SK-N-SH (cell line): ENCODE results near the gene VPS9D1. TPM values are rescaled to one million over a fixed set of nuclear protein-coding genes. Genes with fewer than 3 reads are reported as not detected.

Source experiments
- CTCF ChIA-PET: fragments of 300-600, 350-600 bp; formaldehyde crosslinking; extraction: SDS; loops from one replicate; lab custom pipeline; 2021; lab: Yijun Ruan, JAX
- POLR2A ChIA-PET: fragments of 350-600 bp; sonication (Branson Sonifier 250); formaldehyde crosslinking; extraction: SDS; loops from one replicate; lab custom pipeline; 2020; ENCODE audit warnings: antibody characterized with exemption, inconsistent platforms; lab: Yijun Ruan, JAX
- DNase-seq: peaks from one replicate; pipeline ENCODE4 v3.0.0; 2012
- H2AFZ ChIP-seq: fragments of 200-600 bp; sonication (generic); 2 replicates; pipeline ENCODE4 v1.8.1; 2016; ENCODE audit warnings: antibody characterized with exemption, mild to moderate bottlenecking, low read depth
- H3F3A ChIP-seq: fragments of 200-600 bp; sonication (generic); replicated peaks from 2 replicates; pipeline ENCODE3; 2016; ENCODE audit warnings: antibody characterized with exemption, mild to moderate bottlenecking; ENCODE audit not compliant: insufficient read depth
- H3K27ac ChIP-seq, 2 experiments: fragments of 200-500 bp in 1 of 2; fragments of 200-600 bp in 1 of 2; sonication (Bioruptor generic) in 1 of 2; sonication (generic), shearing (Covaris generic) in 1 of 2; 2 replicates each; pipeline versions ENCODE4 v1.5.1 to v1.6.1; 2014 to 2016; ENCODE audit warnings: low read depth in 2 of 2, inconsistent platforms in 1 of 2, low read length in 1 of 2, mild to moderate bottlenecking in 1 of 2, mixed read lengths in 1 of 2
- H3K27me3 ChIP-seq: fragments of 200-600 bp; sonication (generic), shearing (Covaris generic); 2 replicates; pipeline ENCODE4 v1.6.1; 2016; ENCODE audit warnings: mixed run types; ENCODE audit not compliant: insufficient read depth
- H3K36me3 ChIP-seq, 2 experiments: fragments of 200-500 bp in 1 of 2; fragments of 200-600 bp in 1 of 2; sonication (Bioruptor generic) in 1 of 2; sonication (generic) in 1 of 2; replicated peaks in 1 of 2; 2 replicates each; pipeline versions ENCODE3 to v1.5.1; 2014 to 2016; ENCODE audit warnings: low read length in 1 of 2, mild to moderate bottlenecking in 1 of 2; ENCODE audit not compliant: insufficient read depth in 2 of 2, control insufficient read depth in 1 of 2
- H3K4me1 ChIP-seq, 2 experiments: fragments of 200-500 bp in 1 of 2; fragments of 200-600 bp in 1 of 2; sonication (Bioruptor generic) in 1 of 2; sonication (generic), shearing (Covaris generic) in 1 of 2; 2 replicates each; pipeline versions ENCODE4 v1.5.1 to v1.6.1; 2014 to 2016; ENCODE audit warnings: low read depth in 1 of 2, low read length in 1 of 2, mixed run types in 1 of 2; ENCODE audit not compliant: insufficient read depth in 2 of 2, control insufficient read depth in 1 of 2
- H3K4me2 ChIP-seq: fragments of 200-600 bp; sonication (generic), shearing (Covaris generic); 2 replicates; pipeline ENCODE4 v1.6.1; 2017; ENCODE audit warnings: mixed run types
- H3K4me3 ChIP-seq, 2 experiments: fragments of 200-500 bp in 1 of 2; fragments of 200-600 bp in 1 of 2; sonication (Bioruptor generic) in 1 of 2; sonication (generic), shearing (Covaris generic) in 1 of 2; 2 replicates each; pipeline versions ENCODE4 v1.5.1 to v1.8.1; 2014 to 2016; ENCODE audit warnings: low read depth in 2 of 2, inconsistent platforms in 1 of 2, low read length in 1 of 2, mild to moderate bottlenecking in 1 of 2, mixed read lengths in 1 of 2, moderate library complexity in 1 of 2
- H3K79me2 ChIP-seq: fragments of 200-600 bp; sonication (generic); 2 replicates; pipeline ENCODE4 v1.8.1; 2017; ENCODE audit warnings: mild to moderate bottlenecking; ENCODE audit not compliant: insufficient read depth
- H3K9ac ChIP-seq: fragments of 200-600 bp; sonication (generic); 2 replicates; pipeline ENCODE4 v1.6.1; 2017; ENCODE audit warnings: mixed run types
- H3K9me2 ChIP-seq: fragments of 200-600 bp; sonication (generic); 2 replicates; pipeline ENCODE4 v1.6.1; 2017; ENCODE audit warnings: mixed run types
- H3K9me3 ChIP-seq: fragments of 200-600 bp; sonication (generic); 2 replicates; pipeline ENCODE4 v1.6.1; 2017; ENCODE audit warnings: mixed run types, mild to moderate bottlenecking, moderate library complexity
- H4K20me1 ChIP-seq: fragments of 200-600 bp; sonication (generic); 2 replicates; pipeline ENCODE4 v1.6.1; 2017; ENCODE audit warnings: mild to moderate bottlenecking, mixed run types; ENCODE audit not compliant: insufficient read depth
- EP300 ChIP-seq, 2 experiments: IDR thresholded peaks; 2 replicates each; pipeline versions ENCODE4 v1.4.0 to v1.6.1; 2012; ENCODE audit warnings: borderline replicate concordance in 1 of 2, low read depth in 1 of 2, low read length in 1 of 2
- FOSL2 ChIP-seq: IDR thresholded peaks from 2 replicates; pipeline ENCODE4 v1.4.0; 2012; ENCODE audit warnings: low read depth, mild to moderate bottlenecking, moderate library complexity, borderline replicate concordance
- FOXM1 ChIP-seq: IDR thresholded peaks from 2 replicates; pipeline ENCODE4 v1.4.0; 2012; ENCODE audit warnings: low read depth, mild to moderate bottlenecking
- GABPA ChIP-seq: IDR thresholded peaks from 2 replicates; pipeline ENCODE4 v1.4.0; 2012; ENCODE audit warnings: low read depth, mild to moderate bottlenecking
- GATA2 ChIP-seq: sonication (generic); formaldehyde crosslinking; IDR thresholded peaks from 2 replicates; pipeline ENCODE4 v1.5.0; 2020; ENCODE audit warnings: mild to moderate bottlenecking, missing genetic modification reagents
- MXI1 ChIP-seq: IDR thresholded peaks from 2 replicates; pipeline ENCODE4 v1.6.1; 2012; ENCODE audit warnings: mild to moderate bottlenecking, low read depth, low read length, improper control_type of control experiment
- NFIC ChIP-seq: IDR thresholded peaks from 2 replicates; pipeline ENCODE4 v1.4.0; 2012; ENCODE audit warnings: borderline replicate concordance
- NRF1 ChIP-seq: IDR thresholded peaks from 2 replicates; pipeline ENCODE4 v1.6.1; 2012; ENCODE audit warnings: low read depth, mild to moderate bottlenecking, low read length
- POLR2AphosphoS5 ChIP-seq: IDR thresholded peaks from 2 replicates; pipeline ENCODE4 v1.6.1; 2012; ENCODE audit warnings: low read depth, low read length
- RFX5 ChIP-seq: IDR thresholded peaks from 2 replicates; pipeline ENCODE4 v1.6.1; 2012; ENCODE audit warnings: mild to moderate bottlenecking, improper control_type of control experiment, low read length
- RXRA ChIP-seq: IDR thresholded peaks from 2 replicates; pipeline ENCODE4 v1.4.0; 2012; ENCODE audit warnings: low read depth, mild to moderate bottlenecking, borderline replicate concordance
- SIN3A ChIP-seq: IDR thresholded peaks from 2 replicates; pipeline ENCODE4 v1.6.1; 2012; ENCODE audit warnings: low read depth, mild to moderate bottlenecking, low read length, moderate library complexity, borderline replicate concordance
- SMC3 ChIP-seq: IDR thresholded peaks from 2 replicates; pipeline ENCODE4 v1.6.1; 2012; ENCODE audit warnings: low read depth, low read length, improper control_type of control experiment
- TAF1 ChIP-seq: IDR thresholded peaks from 2 replicates; pipeline ENCODE4 v1.6.1; 2012; ENCODE audit warnings: low read depth, mild to moderate bottlenecking, low read length, moderate library complexity, borderline replicate concordance
- TEAD4 ChIP-seq: IDR thresholded peaks from 2 replicates; pipeline ENCODE4 v1.4.0; 2012; ENCODE audit warnings: mild to moderate bottlenecking, borderline replicate concordance; ENCODE audit not compliant: insufficient read depth
- YY1 ChIP-seq: IDR thresholded peaks from 2 replicates; pipeline ENCODE4 v1.4.0; 2012; ENCODE audit warnings: low read depth, mild to moderate bottlenecking
- WGBS: methylation state at CpG from one replicate; pipeline ENCODE4 v1.1.6; 2017; ENCODE audit warnings: low lambda C conversion rate; 5-methylcytosine and 5-hydroxymethylcytosine counted together
- polyA plus RNA-seq, 3 experiments: library from polyadenylated mRNA; depleted of rRNA; stranded (reverse); fragments of >200 nt; gene quantifications; 2 replicates each; pipeline ENCODE4 v1.2.3, GENCODE V29; 2012
- TF ChIP-seq, protein P1 (sequence below): fragments of 200-600 bp; sonication (generic); IDR thresholded peaks from 2 replicates; pipeline ENCODE4 v1.6.1; 2017; ENCODE audit warnings: antibody characterized with exemption, mild to moderate bottlenecking, moderate library complexity
- TF ChIP-seq, protein P2 (sequence below): fragments of 150-350 bp; IDR thresholded peaks from 2 replicates; pipeline ENCODE4 v1.6.1; 2016; ENCODE audit warnings: mild to moderate bottlenecking, low read depth, low read length
- TF ChIP-seq, protein P3 (sequence below): IDR thresholded peaks from 2 replicates; pipeline ENCODE4 v1.4.0; 2012; ENCODE audit warnings: low read depth, borderline replicate concordance
- TF ChIP-seq, protein P4 (sequence below): IDR thresholded peaks from 2 replicates; pipeline ENCODE4 v1.4.0; 2012; ENCODE audit warnings: low read depth, borderline replicate concordance
- TF ChIP-seq, protein P5 (sequence below): IDR thresholded peaks from 2 replicates; pipeline ENCODE4 v1.4.0; 2012; ENCODE audit warnings: low read depth

Gene VPS9D1
- polyA plus RNA-seq, 1 of the 3 experiments (the other 2 are of a cell fraction) = 10.1 TPM

DNA sequence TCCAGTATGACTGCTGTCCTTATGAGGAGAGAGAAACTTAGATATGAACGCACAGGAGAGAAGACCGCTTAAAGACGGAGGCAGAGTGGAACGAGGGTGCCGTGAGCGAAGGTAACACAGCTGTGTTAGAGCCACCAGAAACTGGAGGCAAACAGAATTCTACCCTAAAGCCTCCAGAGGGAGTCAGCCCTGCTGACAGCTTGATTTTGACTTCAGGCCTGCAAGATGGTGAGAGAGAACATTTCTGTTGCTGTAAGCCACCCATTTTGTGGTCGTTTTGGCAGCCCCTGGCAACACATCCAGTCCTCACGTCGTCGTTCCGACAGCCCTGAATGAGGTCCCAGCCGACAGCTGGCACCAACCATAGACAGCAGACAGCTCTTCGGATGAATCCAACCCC is 16.4 kb downstream of the VPS9D1 start (continued):
- no peak for TF ChIP-seq FOXM1
- TF ChIP-seq FOSL2 = no peak

DNA sequence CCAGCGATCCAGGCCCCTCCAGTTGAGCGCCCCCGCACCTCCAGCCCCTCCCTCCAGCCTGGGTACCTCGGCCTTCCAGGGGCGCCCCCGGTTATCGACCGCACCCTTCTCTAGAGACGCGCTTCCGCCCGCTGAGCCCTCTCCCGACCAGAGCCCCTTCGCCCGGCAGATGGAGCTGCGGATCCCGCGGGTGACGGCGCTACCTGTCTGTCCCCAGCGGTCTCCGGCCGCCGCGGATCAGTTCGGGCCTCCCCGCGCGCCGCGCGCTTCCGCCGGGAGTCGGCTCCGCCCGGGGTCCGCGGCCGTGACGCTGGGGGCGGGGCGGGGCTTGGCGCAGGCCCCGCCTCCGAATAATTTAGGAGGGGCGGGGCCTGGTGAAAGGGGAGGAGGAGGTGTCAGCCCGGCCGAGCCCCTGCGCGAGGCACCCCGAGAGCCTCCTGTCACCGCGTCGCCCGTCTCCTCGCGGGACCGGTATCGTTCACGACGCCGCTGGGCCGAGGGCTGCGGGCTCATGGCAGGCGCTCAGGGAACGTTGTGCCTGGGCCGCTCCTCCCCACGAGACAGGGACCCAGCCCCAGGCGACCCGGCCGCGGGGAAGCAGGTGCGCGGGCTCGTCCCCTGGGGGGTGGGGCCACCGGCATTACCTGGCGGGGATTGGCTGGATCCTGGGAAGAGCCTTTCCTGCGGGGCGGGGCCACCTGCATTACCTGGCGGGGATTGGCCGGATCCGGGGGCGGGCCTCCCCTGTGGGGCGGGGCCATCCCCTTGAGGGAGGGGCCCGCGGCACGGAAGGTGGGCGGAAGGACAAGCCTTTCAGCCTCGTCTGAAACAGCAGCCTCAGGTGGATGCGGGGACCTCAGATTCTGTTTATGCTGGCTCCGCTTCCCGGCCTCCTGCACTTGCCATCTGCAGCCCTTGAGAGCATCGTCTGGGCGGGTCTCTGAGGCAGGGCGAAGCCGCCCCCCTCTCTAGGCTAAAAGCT is 19.0 kb downstream of the VPS9D1 start, which contains the start of gene SPATA2L:
SPATA2L (minus strand) TSS at position 281 of the 982 bp plus-strand sequence. CDS start 473 bp downstream, outside the sequence.
- DNase-seq = peak; percentile 99
- WGBS = under 1% methylated on average over 17 of the region's 97 CpGs
- POLR2A ChIA-PET = interaction anchor here (0.6 to 1.5 kb wide), 2 partner anchors 11 to 127 kb away, joined by 3 to 7 read pairs; partner anchors contain the start of gene SPIRE2

More for the DNA sequence above, 19.0 kb downstream of the VPS9D1 start, which contains the start of gene SPATA2L:
- no peaks in the 10 kb centered on the region for H3K79me2 ChIP-seq
- peak within 1 kb of the TSS; percentile 58; the same call in 1 of the 2 replicates for H2AFZ ChIP-seq
- H3K4me1 ChIP-seq = peaks cover 9 to 29% of the 10 kb centered on the region in 2 experiments; a peak in 2 of 4 replicates
- H3K9ac ChIP-seq = peak within 1 kb of the TSS; percentile 68; the same call in 1 of the 2 replicates
- peak within 1 kb of the TSS; percentile 71 for H3K27ac ChIP-seq
- peak within 1 kb of the TSS; percentile 78 to 79 for H3K4me3 ChIP-seq
- peaks cover 11% of the 10 kb centered on the region for H4K20me1 ChIP-seq
- CTCF ChIA-PET = interaction anchor here (0.6 to 2.9 kb wide), 15 partner anchors 8 to 217 kb away, joined by 3 to 28 read pairs (median 3); partner anchors contain the start of genes CDK10, CHMP1A, MC1R and SPATA33
- H3K36me3 ChIP-seq = peaks cover 7 to 16% of the 10 kb centered on the region in 2 experiments
- TF ChIP-seq SMC3 (no peak), YY1 (no peak), EP300 (IDR thresholded peaks at IDR 0.05; ENCODE audit: borderline replicate concordance in 1 of 2, low read depth in 1 of 2, low read length in 1 of 2) (no peak), NFIC (no peak), TAF1 (no peak), SIN3A (peak; percentile 61; the same call in 1 of the 2 replicates), TEAD4 (no peak), POLR2AphosphoS5 (peak; percentile 38; the same call in 1 of the 2 replicates), GATA2 (CRISPR knock-in tag) (no peak), RXRA (no peak), GABPA (no peak), MXI1 (peak; percentile 85), RFX5 (no peak), NRF1 (peak; percentile 36; the same call in 1 of the 2 replicates), FOSL2 (no peak)
- TF ChIP-seq, protein P1, sequence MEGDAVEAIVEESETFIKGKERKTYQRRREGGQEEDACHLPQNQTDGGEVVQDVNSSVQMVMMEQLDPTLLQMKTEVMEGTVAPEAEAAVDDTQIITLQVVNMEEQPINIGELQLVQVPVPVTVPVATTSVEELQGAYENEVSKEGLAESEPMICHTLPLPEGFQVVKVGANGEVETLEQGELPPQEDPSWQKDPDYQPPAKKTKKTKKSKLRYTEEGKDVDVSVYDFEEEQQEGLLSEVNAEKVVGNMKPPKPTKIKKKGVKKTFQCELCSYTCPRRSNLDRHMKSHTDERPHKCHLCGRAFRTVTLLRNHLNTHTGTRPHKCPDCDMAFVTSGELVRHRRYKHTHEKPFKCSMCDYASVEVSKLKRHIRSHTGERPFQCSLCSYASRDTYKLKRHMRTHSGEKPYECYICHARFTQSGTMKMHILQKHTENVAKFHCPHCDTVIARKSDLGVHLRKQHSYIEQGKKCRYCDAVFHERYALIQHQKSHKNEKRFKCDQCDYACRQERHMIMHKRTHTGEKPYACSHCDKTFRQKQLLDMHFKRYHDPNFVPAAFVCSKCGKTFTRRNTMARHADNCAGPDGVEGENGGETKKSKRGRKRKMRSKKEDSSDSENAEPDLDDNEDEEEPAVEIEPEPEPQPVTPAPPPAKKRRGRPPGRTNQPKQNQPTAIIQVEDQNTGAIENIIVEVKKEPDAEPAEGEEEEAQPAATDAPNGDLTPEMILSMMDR = no peak
- TF ChIP-seq, protein P2, sequence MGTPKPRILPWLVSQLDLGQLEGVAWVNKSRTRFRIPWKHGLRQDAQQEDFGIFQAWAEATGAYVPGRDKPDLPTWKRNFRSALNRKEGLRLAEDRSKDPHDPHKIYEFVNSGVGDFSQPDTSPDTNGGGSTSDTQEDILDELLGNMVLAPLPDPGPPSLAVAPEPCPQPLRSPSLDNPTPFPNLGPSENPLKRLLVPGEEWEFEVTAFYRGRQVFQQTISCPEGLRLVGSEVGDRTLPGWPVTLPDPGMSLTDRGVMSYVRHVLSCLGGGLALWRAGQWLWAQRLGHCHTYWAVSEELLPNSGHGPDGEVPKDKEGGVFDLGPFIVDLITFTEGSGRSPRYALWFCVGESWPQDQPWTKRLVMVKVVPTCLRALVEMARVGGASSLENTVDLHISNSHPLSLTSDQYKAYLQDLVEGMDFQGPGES = no peak
- TF ChIP-seq, protein P3, sequence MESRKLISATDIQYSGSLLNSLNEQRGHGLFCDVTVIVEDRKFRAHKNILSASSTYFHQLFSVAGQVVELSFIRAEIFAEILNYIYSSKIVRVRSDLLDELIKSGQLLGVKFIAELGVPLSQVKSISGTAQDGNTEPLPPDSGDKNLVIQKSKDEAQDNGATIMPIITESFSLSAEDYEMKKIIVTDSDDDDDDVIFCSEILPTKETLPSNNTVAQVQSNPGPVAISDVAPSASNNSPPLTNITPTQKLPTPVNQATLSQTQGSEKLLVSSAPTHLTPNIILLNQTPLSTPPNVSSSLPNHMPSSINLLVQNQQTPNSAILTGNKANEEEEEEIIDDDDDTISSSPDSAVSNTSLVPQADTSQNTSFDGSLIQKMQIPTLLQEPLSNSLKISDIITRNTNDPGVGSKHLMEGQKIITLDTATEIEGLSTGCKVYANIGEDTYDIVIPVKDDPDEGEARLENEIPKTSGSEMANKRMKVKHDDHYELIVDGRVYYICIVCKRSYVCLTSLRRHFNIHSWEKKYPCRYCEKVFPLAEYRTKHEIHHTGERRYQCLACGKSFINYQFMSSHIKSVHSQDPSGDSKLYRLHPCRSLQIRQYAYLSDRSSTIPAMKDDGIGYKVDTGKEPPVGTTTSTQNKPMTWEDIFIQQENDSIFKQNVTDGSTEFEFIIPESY = no peak
- TF ChIP-seq, protein P4, sequence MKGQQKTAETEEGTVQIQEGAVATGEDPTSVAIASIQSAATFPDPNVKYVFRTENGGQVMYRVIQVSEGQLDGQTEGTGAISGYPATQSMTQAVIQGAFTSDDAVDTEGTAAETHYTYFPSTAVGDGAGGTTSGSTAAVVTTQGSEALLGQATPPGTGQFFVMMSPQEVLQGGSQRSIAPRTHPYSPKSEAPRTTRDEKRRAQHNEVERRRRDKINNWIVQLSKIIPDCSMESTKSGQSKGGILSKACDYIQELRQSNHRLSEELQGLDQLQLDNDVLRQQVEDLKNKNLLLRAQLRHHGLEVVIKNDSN = no peak
- TF ChIP-seq, protein P5, sequence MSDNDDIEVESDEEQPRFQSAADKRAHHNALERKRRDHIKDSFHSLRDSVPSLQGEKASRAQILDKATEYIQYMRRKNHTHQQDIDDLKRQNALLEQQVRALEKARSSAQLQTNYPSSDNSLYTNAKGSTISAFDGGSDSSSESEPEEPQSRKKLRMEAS = peak; percentile 53
- TF ChIP-seq, all 33 proteins: peak for 5
- Histone ChIP-seq H3K9me2 (no peaks in the 10 kb centered on the region), H3F3A (peaks cover 22% of the 10 kb centered on the region), H3K4me2 (peak within 1 kb of the TSS; percentile 100), H3K9me3 (no peaks in the 10 kb centered on the region), H3K27me3 (no peaks in the 10 kb centered on the region)
